HG03439 (cell line): ENCODE data around the gene UBE2H.

Source experiments
- ATAC-seq: cut with Tn5 transposase; IDR thresholded peaks from one replicate; pipeline ENCODE4 v1.9.1; 2021; ENCODE audit warnings: mild to moderate bottlenecking, moderate library complexity; ENCODE audit not compliant: unreplicated experiment

Gene UBE2H

GRCh38 chr7:129950933-129951225 lies 1.9 kb downstream of the UBE2H start:
- ATAC-seq = no peak

DNA sequence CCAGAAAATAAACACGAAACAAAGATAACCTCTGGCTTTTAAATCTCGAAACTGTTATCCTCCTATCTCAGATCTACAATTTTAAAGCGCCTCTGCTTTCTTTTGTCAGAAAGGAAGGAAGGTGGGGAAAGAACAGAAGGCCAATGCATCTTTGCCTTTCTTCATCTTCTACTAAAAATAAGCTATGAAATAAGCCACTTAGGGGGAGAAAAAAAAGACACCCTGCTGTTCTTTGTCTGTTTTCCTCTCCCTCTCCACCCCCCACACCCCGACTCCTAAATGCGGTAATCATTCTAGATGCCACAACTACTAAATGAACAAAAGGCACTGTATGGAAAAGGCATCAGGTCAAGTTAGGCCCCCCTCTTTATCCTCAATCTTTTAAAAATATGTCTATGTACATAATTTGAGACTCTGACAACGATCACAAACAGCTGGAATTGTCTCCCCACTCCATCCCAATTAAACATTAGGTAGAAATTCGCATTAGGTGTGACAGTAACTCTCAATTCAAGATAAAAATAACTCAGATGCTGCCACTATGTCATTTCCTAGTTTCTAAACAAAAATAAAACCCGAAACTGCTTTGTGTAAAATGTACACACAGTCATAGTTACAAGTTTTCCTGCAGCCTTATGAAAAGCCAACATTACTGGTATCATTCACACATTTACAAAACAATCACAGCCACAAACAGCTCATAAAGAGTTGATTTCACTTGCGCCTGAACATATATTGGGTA lies 2.4 kb downstream of the UBE2H start:
- ATAC-seq = peak; percentile 26

DNA sequence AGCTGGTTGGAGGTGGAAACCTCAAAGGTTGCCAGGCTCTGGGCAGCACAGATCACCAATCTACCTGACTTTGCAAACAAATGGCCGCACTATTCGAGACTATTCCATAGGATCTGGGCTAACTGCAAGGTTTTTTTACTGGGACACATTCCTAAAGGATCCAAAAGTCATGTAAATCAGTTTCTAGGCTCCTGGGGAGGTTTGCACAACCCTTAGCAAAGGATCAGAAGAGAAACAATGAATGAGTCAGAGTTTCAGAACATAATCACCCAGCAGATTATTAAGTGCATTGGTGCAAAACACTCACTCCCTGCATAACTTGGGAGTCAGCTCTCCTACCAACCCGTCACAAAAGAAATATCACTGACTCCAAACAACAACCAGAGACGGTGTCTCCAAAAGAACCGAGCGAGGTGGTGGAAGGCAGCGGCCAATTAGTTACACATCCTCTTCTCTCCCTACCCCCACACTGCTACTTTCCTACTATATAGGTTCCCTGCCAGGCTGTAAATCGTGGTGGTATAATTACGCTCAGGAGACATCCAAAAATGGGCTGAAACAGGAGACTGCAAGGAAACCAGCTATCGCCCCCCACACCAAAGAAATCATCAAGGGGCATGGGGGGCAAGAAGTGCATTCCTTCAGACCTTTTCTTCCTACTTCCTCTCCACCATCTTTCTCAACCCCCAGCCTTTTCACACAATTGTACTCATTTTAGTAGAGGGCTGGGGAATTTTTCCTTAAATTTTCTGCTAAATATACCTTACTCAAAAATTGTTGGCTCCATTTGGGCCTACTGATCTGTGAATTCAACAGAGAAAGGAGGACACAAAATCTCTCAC lies 3.2 kb downstream of the UBE2H start:
- peak; percentile 23 for ATAC-seq

GRCh38 chr7:129948877-129949291 lies 3.9 kb downstream of the UBE2H start:
- peak; percentile 47 for ATAC-seq

DNA sequence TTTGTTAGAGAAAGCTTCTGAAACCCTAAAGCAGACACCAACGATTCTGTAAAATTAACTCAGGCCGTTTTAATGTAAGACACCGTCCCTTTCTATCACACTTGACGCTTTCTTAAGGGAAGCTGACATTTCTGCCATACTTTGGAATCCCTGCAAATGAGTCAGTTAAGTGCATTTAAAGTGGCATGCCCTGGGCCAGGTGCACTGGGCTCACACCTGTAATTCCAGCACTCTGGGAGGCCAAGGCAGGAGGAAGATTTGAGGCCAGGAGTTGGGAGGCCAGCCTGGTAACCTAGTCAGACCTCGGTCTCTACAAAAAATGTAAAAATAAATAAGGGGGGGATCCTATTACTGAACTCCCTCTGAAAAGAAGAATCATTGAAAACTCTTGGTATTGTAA lies 4.4 kb downstream of the UBE2H start:
- ATAC-seq = no peak

DNA sequence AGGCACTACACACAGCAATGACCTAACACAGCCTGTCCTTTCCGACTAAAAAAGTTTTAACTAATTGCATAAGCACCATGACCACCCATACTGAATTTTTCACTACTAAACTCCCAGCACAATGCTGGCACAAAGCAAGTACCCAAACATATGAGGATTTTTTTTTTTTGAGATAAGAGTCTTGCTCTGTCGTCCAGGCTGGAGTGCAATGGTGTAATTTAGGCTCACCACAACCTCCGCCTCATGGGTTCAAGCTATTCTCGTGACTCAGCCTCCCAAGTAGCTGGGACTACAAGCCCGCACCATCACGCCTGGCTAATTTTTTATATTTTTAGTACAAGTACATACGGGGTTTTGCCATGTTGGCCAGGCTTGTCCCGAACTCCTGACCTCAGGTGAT lies 5.1 kb downstream of the UBE2H start:
- no peak for ATAC-seq

DNA sequence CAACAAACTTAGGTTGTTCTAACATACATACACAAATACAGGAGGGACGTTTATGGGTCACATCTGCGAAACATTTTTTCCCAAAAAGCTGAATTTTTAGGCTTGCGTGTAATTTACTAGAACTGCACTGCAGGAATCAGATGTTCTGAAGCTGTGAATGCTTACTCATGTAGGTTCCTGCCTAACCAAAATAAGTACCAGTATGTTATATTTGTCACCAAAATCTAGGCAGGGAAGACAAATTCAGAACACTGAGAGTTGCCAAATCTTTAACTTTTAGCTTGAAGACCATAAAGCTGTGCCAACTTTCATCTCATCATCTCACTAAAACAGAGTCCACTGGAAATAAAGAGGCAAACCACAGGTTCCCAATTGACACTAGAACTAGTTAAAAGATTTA lies 5.7 kb downstream of the UBE2H start:
- ATAC-seq = no peak

DNA sequence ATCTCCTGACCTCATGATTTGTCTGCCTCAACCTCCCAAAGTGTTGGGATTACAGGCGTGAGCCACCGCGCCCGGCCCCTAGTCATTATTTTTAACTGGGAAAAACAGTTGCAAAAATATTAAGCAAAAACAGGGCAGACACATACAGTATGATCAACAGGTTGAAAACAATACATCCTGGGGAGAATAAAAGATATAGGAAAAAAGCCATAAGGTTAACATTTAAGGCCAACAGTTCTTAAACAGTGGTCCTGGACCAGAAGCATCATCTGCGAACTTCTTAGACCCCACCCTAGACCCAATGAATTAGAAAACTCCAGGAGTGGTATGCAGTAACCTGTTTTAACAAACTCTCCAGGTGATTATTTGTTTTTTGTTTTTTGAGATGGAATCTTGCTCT lies 6.5 kb downstream of the UBE2H start:
- ATAC-seq = no peak

DNA sequence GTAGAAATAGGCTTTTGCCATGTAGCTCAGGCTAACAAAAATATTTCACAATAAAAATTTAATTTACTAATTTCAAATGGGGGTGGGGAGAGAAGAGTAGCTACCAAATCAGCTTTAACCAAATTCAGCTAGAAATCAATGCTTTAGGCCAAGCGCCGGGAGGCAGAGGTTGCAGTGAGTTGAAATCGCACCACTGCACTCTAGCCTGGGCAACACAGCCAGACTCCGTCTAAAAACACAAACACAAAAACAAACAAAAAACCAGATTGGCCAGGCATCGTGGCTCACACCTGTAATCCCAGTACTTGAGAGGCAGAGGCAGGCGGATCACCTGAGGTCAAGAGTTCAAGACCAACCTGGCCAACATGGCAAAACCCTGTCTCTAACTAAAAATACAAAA lies 9.4 kb downstream of the UBE2H start:
- no peak for ATAC-seq

GRCh38 chr7:129940329-129940728 lies 12.4 kb downstream of the UBE2H start:
- no peak for ATAC-seq

DNA sequence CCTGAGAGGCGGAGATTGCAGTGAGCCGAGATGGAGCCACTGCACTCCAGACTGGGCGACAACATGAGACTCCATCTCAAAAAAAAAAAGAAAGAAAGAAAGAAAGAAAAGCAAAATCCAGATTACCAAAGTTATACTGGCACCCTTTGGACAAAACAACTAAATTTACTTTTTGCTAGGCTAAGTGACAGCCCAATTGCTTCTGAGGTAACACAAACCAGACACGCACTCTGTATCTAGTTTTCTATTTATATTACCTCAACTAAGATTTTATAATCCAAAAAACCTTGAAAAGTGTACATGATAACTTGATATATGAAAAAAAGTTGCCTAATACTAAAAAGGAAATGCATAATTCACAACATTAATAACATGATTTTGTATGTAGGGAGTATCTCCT lies 12.9 kb downstream of the UBE2H start:
- no peak for ATAC-seq

GRCh38 chr7:129933627-129934026 lies 19.1 kb downstream of the UBE2H start:
- ATAC-seq = no peak

DNA sequence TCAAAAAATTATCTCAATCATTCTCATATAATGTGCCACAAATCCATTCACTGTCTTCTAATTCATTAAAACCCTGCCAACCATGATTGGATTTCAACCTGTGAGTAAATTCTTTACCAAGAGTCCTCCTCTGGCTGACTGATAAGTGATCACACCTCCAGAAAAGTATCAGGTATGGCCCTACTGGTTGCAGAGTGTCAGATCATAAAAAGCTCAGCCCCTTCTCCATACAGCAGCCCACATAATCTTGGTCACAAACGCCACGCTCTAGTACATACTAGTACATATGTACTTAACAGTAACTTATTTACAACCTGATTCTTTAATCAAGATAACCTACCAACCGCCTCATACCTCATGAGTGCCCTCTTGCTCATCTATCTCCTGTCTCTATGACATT lies 26.1 kb downstream of the UBE2H start:
- no peak for ATAC-seq

DNA sequence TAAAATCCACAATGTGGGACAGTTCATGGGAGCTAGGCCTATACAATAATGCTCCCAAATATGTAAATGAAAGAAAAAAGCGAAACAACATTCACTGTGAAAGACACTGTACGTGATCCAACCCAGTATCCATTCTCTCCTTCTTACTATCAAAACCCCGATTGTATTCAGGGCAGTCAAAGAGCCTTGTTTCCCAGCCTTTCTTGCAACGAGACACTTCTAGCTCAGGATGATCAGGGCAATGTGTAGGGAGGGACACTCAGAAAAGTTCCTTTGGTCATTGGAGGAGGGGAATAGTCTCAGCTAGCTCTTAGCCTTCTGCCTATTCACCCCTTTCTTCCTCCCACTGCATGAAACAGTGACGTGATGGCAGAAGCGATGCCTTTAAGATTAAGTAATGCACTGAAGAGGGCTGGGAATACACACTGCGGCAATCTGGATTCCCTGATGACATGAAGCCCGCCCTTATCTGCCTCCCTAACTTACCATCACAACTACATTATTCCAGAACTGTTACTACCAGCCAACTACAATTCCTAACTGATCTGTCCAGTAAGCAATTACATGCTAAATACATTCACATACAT lies 27.3 kb downstream of the UBE2H start:
- ATAC-seq = no peak

- no peak for ATAC-seq
These were observed 28.2 kb downstream of the UBE2H start for GRCh38 chr7:129924602-129925001.

DNA sequence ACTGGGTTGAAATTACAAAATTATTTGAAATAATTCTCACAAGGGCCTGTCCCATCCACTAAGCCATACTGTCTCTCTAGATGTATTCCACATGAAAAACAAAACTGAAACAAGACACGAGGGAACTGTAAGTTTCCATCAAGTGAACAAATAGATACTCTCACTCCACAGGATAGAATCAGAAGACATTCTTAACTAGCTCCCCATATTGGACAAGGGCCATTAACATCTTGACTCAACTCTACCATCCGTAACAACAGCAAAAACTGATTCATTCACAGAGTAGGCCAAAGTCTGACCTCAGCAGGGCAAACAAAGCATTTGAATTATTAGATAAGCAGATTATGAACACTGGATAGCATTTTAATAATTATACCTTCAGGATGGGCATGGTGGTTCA lies 29.1 kb downstream of the UBE2H start:
- no peak for ATAC-seq

DNA sequence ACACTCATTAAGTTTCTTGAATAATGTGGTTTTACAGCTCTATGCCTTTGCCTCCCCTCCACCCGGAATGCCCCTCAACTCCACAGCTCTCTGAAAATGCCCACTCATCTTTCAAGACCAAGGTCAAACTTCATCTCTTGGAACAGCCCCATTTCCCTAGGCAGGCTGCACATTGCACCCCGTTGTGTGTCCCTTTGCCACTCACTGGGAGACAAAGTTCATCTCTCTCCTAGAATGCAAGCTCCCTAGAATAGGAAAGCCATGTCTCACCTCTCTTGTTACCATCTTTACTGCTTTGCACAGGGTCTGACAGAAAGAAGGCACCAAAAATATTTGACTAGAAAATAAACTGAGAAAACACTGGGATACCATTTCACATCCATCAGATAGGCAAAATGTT lies 33.3 kb downstream of the UBE2H start:
- ATAC-seq = no peak

GRCh38 chr7:129918922-129919321 lies 33.8 kb downstream of the UBE2H start:
- no peak for ATAC-seq

- ATAC-seq = no peak
These were observed 34.8 kb downstream of the UBE2H start for GRCh38 chr7:129917934-129918333.

DNA sequence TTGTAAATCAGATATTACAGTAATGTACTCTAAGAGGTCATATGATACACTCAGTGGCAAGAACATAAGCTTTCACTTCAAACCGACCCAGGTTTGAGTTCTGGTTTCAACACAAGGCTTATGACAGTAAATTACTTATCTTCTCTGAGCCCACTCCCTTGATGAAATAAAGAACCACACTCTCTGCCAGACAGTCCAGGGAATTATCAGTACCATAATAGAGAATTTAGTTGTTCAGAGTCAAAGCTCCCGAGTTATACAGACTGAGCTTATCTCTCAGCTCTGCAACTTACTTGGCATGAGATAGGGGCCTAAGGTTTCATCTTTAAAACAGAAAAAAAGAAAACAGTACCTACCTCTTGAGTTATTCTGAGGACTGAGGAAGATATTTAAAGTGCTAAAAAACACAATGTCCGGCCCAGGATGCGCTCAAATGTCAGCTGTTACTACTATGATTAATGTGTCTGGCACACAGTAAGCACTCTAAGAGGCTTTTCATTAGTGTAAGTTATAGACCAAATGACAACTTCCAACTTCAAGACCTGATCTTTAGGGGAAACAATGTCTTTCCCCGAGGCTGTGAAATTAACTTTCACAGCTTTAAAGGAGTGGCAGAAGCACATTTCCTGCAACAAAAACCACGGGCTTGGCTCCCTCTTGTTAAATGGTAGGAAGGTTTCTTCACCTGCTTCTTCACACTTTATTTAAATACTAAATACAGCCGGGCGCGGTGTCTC lies 38.1 kb downstream of the UBE2H start:
- ATAC-seq = no peak

DNA sequence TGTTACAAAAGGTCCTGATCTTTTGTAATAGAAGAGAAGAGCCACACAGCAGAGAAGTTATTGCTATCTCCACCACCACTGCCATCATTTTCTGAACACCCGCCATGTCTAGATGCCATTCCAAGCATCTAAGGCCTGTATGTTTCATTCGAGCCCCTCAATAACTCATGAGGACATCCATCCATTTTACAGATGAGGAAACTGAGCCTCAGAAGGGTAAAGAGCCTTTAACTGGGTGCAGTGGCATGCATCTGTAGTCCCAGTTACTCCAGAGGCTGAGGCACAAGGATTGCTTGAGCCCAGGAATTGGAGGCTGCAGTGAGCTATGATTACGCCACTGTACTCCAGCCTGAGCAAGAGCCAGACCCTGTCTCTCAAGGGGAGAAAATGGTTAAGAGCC lies 39.3 kb downstream of the UBE2H start:
- no peak for ATAC-seq

GRCh38 chr7:129911790-129912189 lies 41.0 kb downstream of the UBE2H start:
- no peak for ATAC-seq
